Transverse colon (tissue), 4 donors: ENCODE measurements around the gene GLCE. TPM values are rescaled to one million over a fixed set of nuclear protein-coding genes. Genes with fewer than 3 reads are reported as not detected.

Source experiments
- DNase-seq: peaks from one replicate; pipeline ENCODE4 v3.0.0-alpha.2; 2019
- H3K27ac ChIP-seq, 4 donors: fragments of 200-600 bp; sonication (generic); 2 replicates each; pipeline ENCODE4 v1.5.1; 2016 to 2018; ENCODE audit warnings: inconsistent platforms in 4 of 4
- H3K27me3 ChIP-seq: fragments of 200-600 bp; sonication (generic); 2 replicates; pipeline ENCODE4 v1.5.1; 2017; ENCODE audit warnings: inconsistent platforms
- H3K36me3 ChIP-seq, 4 donors: fragments of 200-600 bp; sonication (generic); 2 replicates each; pipeline ENCODE4 v1.5.1; 2017 to 2019; ENCODE audit warnings: inconsistent platforms in 4 of 4
- H3K4me1 ChIP-seq, 4 donors: fragments of 200-600 bp; sonication (generic); 2 replicates each; pipeline ENCODE4 v1.5.1; 2017 to 2020; ENCODE audit warnings: inconsistent platforms in 4 of 4
- H3K4me3 ChIP-seq, 4 donors: fragments of 200-600 bp; sonication (generic); 1 replicate in 1 of 4; 2 replicates in 3 of 4; pipeline versions ENCODE4 v1.5.1 to v1.6.1; 2017 to 2019; ENCODE audit warnings: inconsistent platforms in 4 of 4
- H3K9me3 ChIP-seq, 2 donors: fragments of 200-600 bp; sonication (generic); 2 replicates each; pipeline ENCODE4 v1.5.1; 2017 to 2019; ENCODE audit warnings: inconsistent platforms in 2 of 2
- CTCF ChIP-seq, 5 experiments: fragments of 200-600 bp in 3 of 5; fragments of 450-650 bp in 2 of 5; sonication (generic) in 3 of 5; IDR thresholded peaks; 1 replicate in 2 of 5; 2 replicates in 3 of 5; pipeline ENCODE4 v1.5.1; 2016 to 2017; ENCODE audit warnings: antibody characterized with exemption in 5 of 5, inconsistent platforms in 3 of 5, mild to moderate bottlenecking in 2 of 5, moderate library complexity in 1 of 5
- EP300 ChIP-seq: sonication (generic); formaldehyde crosslinking; IDR thresholded peaks from one replicate; pipeline ENCODE4 v1.6.1; 2017; ENCODE audit warnings: antibody characterized with exemption, low read depth
- POLR2A ChIP-seq: fragments of 450-650 bp; IDR thresholded peaks from one replicate; pipeline ENCODE4 v1.6.1; 2016; ENCODE audit warnings: antibody characterized with exemption, mild to moderate bottlenecking, moderate library complexity
- POLR2AphosphoS5 ChIP-seq, 3 donors: sonication (generic); formaldehyde crosslinking; IDR thresholded peaks; one replicate each; pipeline ENCODE4 v1.6.1; 2016; ENCODE audit warnings: antibody characterized with exemption in 3 of 3
- WGBS, 2 donors: methylation state at CpG; one replicate each; pipeline ENCODE4 v1.1.5; 2018; ENCODE audit warnings: low coverage in 1 of 2; 5-methylcytosine and 5-hydroxymethylcytosine counted together
- in situ Hi-C, 4 donors: fragments of 200-750 bp; cut with MboI; loops; one replicate each; pipeline versions ENCODE4 v1.15.0 to v1.15.1; 2017; ENCODE audit warnings: low sequenced_read_pairs in 3 of 4, low pct_ligation_motif_present in 1 of 4, low pct_unique_long_range_greater_than_20kb in 1 of 4
- intact Hi-C: fragments of 100-400 bp; cut with DNase I; formaldehyde crosslinking; loops from one replicate; pipeline ENCODE4 v1.15.1; 2023; ENCODE audit warnings: low total_unique reads
- total RNA-seq, 4 donors: library from RNA; depleted of rRNA; stranded (reverse); fragments of >200 nt; gene quantifications; one replicate each; pipeline ENCODE4 v1.1.0, GENCODE V29; 2016

GLCE gene
- total RNA-seq, 4 donors from 2014 or later = 7.9 to 38.1 (median 25.4) TPM

GRCh38 chr15:69170597-69170996 is 10.2 kb downstream of the GLCE start:
- Histone ChIP-seq H3K27me3 (no peaks in the 10 kb centered on the region), H3K4me3 (no peak overlapping the region)
- intact Hi-C loops = no loop called here

DNA sequence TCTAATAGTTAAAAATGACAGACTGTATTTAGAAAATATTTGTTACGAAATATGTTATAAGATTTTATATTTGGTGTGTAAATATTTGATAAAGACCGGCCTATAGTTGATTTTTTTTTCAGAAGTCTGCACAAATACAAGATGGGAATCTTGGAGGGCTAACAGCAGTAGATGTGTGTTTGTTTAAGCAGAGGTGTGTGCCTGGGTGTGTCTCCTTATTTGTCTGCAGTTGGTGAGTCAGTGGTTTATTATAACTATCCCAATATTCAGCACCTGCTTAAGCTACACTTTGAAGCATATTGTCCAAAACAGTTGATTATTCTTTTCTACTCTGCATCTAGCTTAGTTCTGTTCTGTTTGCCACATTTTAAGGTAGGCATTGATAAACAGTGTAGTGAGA is 12.4 kb downstream of the GLCE start:
- Histone ChIP-seq H3K27me3 (no peaks in the 10 kb centered on the region), H3K9me3 (no peaks in the 10 kb centered on the region), H3K4me1 (peaks cover 5 to 33% (median 11%) of the 10 kb centered on the region in 4 donors), H3K36me3 (no peaks in the 10 kb centered on the region), H3K27ac (peak overlapping the region; percentile 42 to 59 (median 50)), H3K4me3 (no peak overlapping the region)
- TF ChIP-seq EP300 (no peak), POLR2A (no peak), CTCF (IDR thresholded peaks at IDR 0.05) (no peak), POLR2AphosphoS5 (IDR thresholded peaks at IDR 0.05) (no peak)
- DNase-seq = peak; percentile 22
- intact Hi-C loops (no loop called here), in situ Hi-C loops (no loop called here)
- 52 to 66% methylated on average over 2 of the region's 2 CpGs for WGBS, 2 donors

More at GRCh38 chr15:69170597-69170996, 10.2 kb downstream of the GLCE start:
- H3K9me3 ChIP-seq = no peaks in the 10 kb centered on the region
- TF ChIP-seq EP300 (no peak), POLR2AphosphoS5 (IDR thresholded peaks at IDR 0.05) (no peak), CTCF (IDR thresholded peaks at IDR 0.05) (no peak), POLR2A (no peak)
- no peak for DNase-seq
- no peak overlapping the region for H3K27ac ChIP-seq
- H3K4me1 ChIP-seq = peaks cover 5 to 46% (median 15%) of the 10 kb centered on the region in 4 donors
- WGBS, 2 donors = 78 to 84% methylated on average over 3 of the region's 3 CpGs
- no peaks in the 10 kb centered on the region for H3K36me3 ChIP-seq
- in situ Hi-C loops = no loop called here

GRCh38 chr15:69175536-69175935 is 15.1 kb downstream of the GLCE start:
- no peaks in the 10 kb centered on the region for H3K36me3 ChIP-seq
- in situ Hi-C loops = no loop called here
- H3K27me3 ChIP-seq = no peaks in the 10 kb centered on the region
- peaks cover 0 to 27% (median 11%) of the 10 kb centered on the region in 4 donors for H3K4me1 ChIP-seq
- TF ChIP-seq EP300 (no peak), POLR2A (no peak), CTCF (IDR thresholded peaks at IDR 0.05) (no peak), POLR2AphosphoS5 (IDR thresholded peaks at IDR 0.05) (no peak)
- DNase-seq = no peak
- H3K4me3 ChIP-seq = no peak overlapping the region
- intact Hi-C loops = no loop called here
- no peaks in the 10 kb centered on the region for H3K9me3 ChIP-seq
- H3K27ac ChIP-seq = no peak overlapping the region

- DNase-seq = no peak
- no peak overlapping the region for H3K4me3 ChIP-seq
- H3K36me3 ChIP-seq = no peaks in the 10 kb centered on the region
- TF ChIP-seq EP300 (no peak), POLR2AphosphoS5 (IDR thresholded peaks at IDR 0.05) (no peak), POLR2A (no peak), CTCF (IDR thresholded peaks at IDR 0.05) (no peak)
- no peak overlapping the region for H3K27ac ChIP-seq
- H3K27me3 ChIP-seq = no peaks in the 10 kb centered on the region
- no peaks in the 10 kb centered on the region for H3K4me1 ChIP-seq
- in situ Hi-C loops = no loop called here
- no peaks in the 10 kb centered on the region for H3K9me3 ChIP-seq
- intact Hi-C loops = no loop called here
These were observed 21.0 kb downstream of the GLCE start for GRCh38 chr15:69181424-69181823.
